Mammary epithelial cell (primary cell): Measurements from ENCODE around the gene RHOBTB1.

Experiments used
- EZH2 ChIP-seq: IDR thresholded peaks from 2 replicates; pipeline ENCODE4 v1.6.1; 2012; ENCODE audit warnings: low read length, inconsistent platforms, borderline replicate concordance
- TF ChIP-seq, protein P1 (sequence below), 2 donors: IDR thresholded peaks in 1 of 2; conservative IDR thresholded peaks in 1 of 2; 2 replicates each; pipeline ENCODE4 v1.5.1; 2011 to 2012; ENCODE audit warnings: inconsistent platforms in 2 of 2, low read length in 2 of 2, mild to moderate bottlenecking in 2 of 2, control low read depth in 1 of 2, low read depth in 1 of 2; ENCODE audit not compliant: insufficient read depth in 1 of 2; ENCODE audit errors: extremely low read depth in 1 of 2

DNA sequence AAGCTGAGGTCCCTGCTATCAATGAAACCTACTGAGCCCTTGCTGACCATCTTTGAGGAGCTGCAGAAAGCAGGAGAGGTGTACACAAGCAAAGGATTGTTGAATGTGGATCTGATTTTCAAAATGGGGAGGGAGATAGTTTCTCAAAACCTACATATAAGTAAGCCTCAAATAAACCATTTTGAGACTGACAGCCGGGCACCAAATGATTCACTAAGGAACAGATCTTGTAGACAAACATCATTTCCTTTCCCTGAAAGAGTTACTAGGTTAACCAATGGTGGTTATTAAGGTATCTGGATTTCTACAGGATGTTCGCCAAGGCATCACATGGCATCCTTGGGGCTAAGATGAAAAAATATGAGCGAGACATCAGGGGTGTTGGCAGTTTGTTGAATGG lies 24.5 kb upstream of the RHOBTB1 start:
- TF ChIP-seq, protein P1, sequence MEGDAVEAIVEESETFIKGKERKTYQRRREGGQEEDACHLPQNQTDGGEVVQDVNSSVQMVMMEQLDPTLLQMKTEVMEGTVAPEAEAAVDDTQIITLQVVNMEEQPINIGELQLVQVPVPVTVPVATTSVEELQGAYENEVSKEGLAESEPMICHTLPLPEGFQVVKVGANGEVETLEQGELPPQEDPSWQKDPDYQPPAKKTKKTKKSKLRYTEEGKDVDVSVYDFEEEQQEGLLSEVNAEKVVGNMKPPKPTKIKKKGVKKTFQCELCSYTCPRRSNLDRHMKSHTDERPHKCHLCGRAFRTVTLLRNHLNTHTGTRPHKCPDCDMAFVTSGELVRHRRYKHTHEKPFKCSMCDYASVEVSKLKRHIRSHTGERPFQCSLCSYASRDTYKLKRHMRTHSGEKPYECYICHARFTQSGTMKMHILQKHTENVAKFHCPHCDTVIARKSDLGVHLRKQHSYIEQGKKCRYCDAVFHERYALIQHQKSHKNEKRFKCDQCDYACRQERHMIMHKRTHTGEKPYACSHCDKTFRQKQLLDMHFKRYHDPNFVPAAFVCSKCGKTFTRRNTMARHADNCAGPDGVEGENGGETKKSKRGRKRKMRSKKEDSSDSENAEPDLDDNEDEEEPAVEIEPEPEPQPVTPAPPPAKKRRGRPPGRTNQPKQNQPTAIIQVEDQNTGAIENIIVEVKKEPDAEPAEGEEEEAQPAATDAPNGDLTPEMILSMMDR (conservative IDR thresholded peaks at IDR 0.05 in 1 of 2, IDR thresholded peaks at IDR 0.05 in 1 of 2; ENCODE audit: extremely low read depth in 1 of 2, insufficient read depth in 1 of 2, low read depth in 1 of 2, low read length in 2 of 2): no peak
- TF ChIP-seq EZH2: no peak
